H9 (cell line): ENCODE data around the gene PRMT2. TPM values are rescaled to one million over a fixed set of nuclear protein-coding genes. Genes with fewer than 3 reads are reported as not detected.

Experiments used
- DNase-seq: peaks from one replicate; pipeline ENCODE4 v3.0.0-alpha.2; 2017
- H2AFZ ChIP-seq: one replicate; pipeline ENCODE4 v1.6.1; 2013; ENCODE audit warnings: mild to moderate bottlenecking, low read length, control low read depth, moderate library complexity
- H2AK5ac ChIP-seq: 2 replicates; pipeline ENCODE4 v1.6.1; 2013; ENCODE audit warnings: low read length, control low read depth, mixed read lengths; ENCODE audit not compliant: insufficient read length
- H2BK120ac ChIP-seq: one replicate; pipeline ENCODE4 v1.6.1; 2013; ENCODE audit warnings: low read depth, mild to moderate bottlenecking, low read length, control low read depth, inconsistent platforms; ENCODE audit not compliant: poor library complexity, severe bottlenecking
- H2BK12ac ChIP-seq: 2 replicates; pipeline ENCODE4 v1.6.1; 2013; ENCODE audit warnings: low read length, control low read depth, mixed read lengths, low read depth; ENCODE audit not compliant: insufficient read length
- H2BK15ac ChIP-seq: 2 replicates; pipeline ENCODE4 v1.6.1; 2013; ENCODE audit warnings: low read depth, low read length, control low read depth
- H2BK20ac ChIP-seq: one replicate; pipeline ENCODE4 v1.6.1; 2013; ENCODE audit warnings: low read depth, mild to moderate bottlenecking, low read length, control low read depth, inconsistent platforms; ENCODE audit not compliant: poor library complexity, severe bottlenecking
- H2BK5ac ChIP-seq: 2 replicates; pipeline ENCODE4 v1.6.1; 2013; ENCODE audit warnings: low read length, control low read depth, mixed read lengths; ENCODE audit not compliant: insufficient read length
- H3K14ac ChIP-seq: 2 replicates; pipeline ENCODE4 v1.6.1; 2013; ENCODE audit warnings: low read length, control low read depth; ENCODE audit not compliant: insufficient read depth
- H3K18ac ChIP-seq: 2 replicates; pipeline ENCODE4 v1.6.1; 2013; ENCODE audit warnings: low read depth, mild to moderate bottlenecking, mixed read lengths, low read length, control low read depth; ENCODE audit not compliant: insufficient read length
- H3K23ac ChIP-seq: 2 replicates; pipeline ENCODE4 v1.6.1; 2013; ENCODE audit warnings: low read length, control low read depth, mixed read lengths, low read depth; ENCODE audit not compliant: insufficient read length
- H3K23me2 ChIP-seq: 2 replicates; pipeline ENCODE4 v1.6.1; 2013; ENCODE audit warnings: low read depth, mild to moderate bottlenecking, mixed read lengths, low read length, control low read depth; ENCODE audit not compliant: insufficient read length, poor library complexity, severe bottlenecking
- H3K27ac ChIP-seq: 2 replicates; pipeline ENCODE4 v1.5.1; 2013; ENCODE audit warnings: low read length, control low read depth, mixed read lengths, low read depth; ENCODE audit not compliant: insufficient read length
- H3K27me3 ChIP-seq: 2 replicates; pipeline ENCODE4 v1.6.1; 2013; ENCODE audit warnings: low read length, control low read depth, inconsistent platforms; ENCODE audit not compliant: insufficient read depth
- H3K4ac ChIP-seq: 2 replicates; pipeline ENCODE4 v1.6.1; 2013; ENCODE audit warnings: low read depth, mild to moderate bottlenecking, control low read depth, inconsistent platforms, low read length, moderate library complexity
- H3K4me1 ChIP-seq: 2 replicates; pipeline ENCODE4 v1.6.1; 2013; ENCODE audit warnings: low read length, control low read depth, inconsistent platforms; ENCODE audit not compliant: insufficient read depth
- H3K4me2 ChIP-seq: 2 replicates; pipeline ENCODE4 v1.6.1; 2013; ENCODE audit warnings: low read length, control low read depth, mixed read lengths; ENCODE audit not compliant: insufficient read length, insufficient read depth
- H3K56ac ChIP-seq: 2 replicates; pipeline ENCODE4 v1.6.1; 2013; ENCODE audit warnings: low read depth, mild to moderate bottlenecking, mixed read lengths, low read length, control low read depth; ENCODE audit not compliant: insufficient read length
- H3K79me1 ChIP-seq: 2 replicates; pipeline ENCODE4 v1.6.1; 2013; ENCODE audit warnings: low read depth, mild to moderate bottlenecking, moderate library complexity, low read length, control low read depth, inconsistent platforms; ENCODE audit not compliant: insufficient read depth, poor library complexity, severe bottlenecking
- H3K79me2 ChIP-seq: 2 replicates; pipeline ENCODE4 v1.6.1; 2013; ENCODE audit warnings: low read length, control low read depth, inconsistent platforms; ENCODE audit not compliant: insufficient read depth
- H3K9ac ChIP-seq: 2 replicates; pipeline ENCODE4 v1.6.1; 2013; ENCODE audit warnings: low read length, control low read depth, mixed read lengths; ENCODE audit not compliant: insufficient read length; ENCODE audit errors: extremely low read depth
- H3K9me3 ChIP-seq: one replicate; pipeline ENCODE4 v1.6.1; 2013; ENCODE audit warnings: low read depth, low read length, inconsistent platforms; ENCODE audit not compliant: control insufficient read depth
- H3T11ph ChIP-seq: one replicate; pipeline ENCODE4 v1.6.1; 2013; ENCODE audit warnings: mild to moderate bottlenecking, low read length, control low read depth, inconsistent platforms
- H4K20me1 ChIP-seq: one replicate; pipeline ENCODE4 v1.6.1; 2013; ENCODE audit not compliant: control insufficient read depth, insufficient read length, insufficient read depth
- H4K5ac ChIP-seq: 2 replicates; pipeline ENCODE4 v1.6.1; 2013; ENCODE audit warnings: low read depth, mild to moderate bottlenecking, mixed read lengths, low read length, control low read depth; ENCODE audit not compliant: insufficient read length
- H4K8ac ChIP-seq: replicated peaks from 2 replicates; pipeline ENCODE4 v1.6.1; 2013; ENCODE audit warnings: low read length, control low read depth, mixed read lengths, low read depth; ENCODE audit not compliant: insufficient read length
- H4K91ac ChIP-seq: 2 replicates; pipeline ENCODE4 v1.6.1; 2013; ENCODE audit warnings: low read depth, mild to moderate bottlenecking, moderate library complexity, mixed read lengths, low read length, control low read depth; ENCODE audit not compliant: insufficient read length
- H3K27ac Mint-ChIP-seq, 3 experiments: 2 replicates in 2 of 3; 3 replicates in 1 of 3; pipeline ENCODE4 v1.8.0; 2020 to 2021; ENCODE audit warnings: mixed read lengths in 3 of 3, mild to moderate bottlenecking in 1 of 3, moderate library complexity in 1 of 3
- H3K27me3 Mint-ChIP-seq: 2 replicates; pipeline ENCODE4 v1.8.0; 2021; ENCODE audit warnings: low read depth, mild to moderate bottlenecking, moderate library complexity, mixed read lengths
- H3K36me3 Mint-ChIP-seq, 3 experiments: 2 replicates in 2 of 3; 3 replicates in 1 of 3; pipeline ENCODE4 v1.8.0; 2020 to 2021; ENCODE audit warnings: low read depth in 3 of 3, mixed read lengths in 3 of 3; ENCODE audit not compliant: insufficient read depth in 1 of 3
- H3K4me1 Mint-ChIP-seq, 2 experiments: 2 replicates each; pipeline ENCODE4 v1.8.0; 2020; ENCODE audit warnings: mixed read lengths in 2 of 2
- H3K4me3 Mint-ChIP-seq, 2 experiments: 2 replicates in 1 of 2; 3 replicates in 1 of 2; pipeline ENCODE4 v1.8.0; 2020 to 2021; ENCODE audit warnings: mild to moderate bottlenecking in 2 of 2, mixed read lengths in 2 of 2, moderate library complexity in 1 of 2
- H3K9me3 Mint-ChIP-seq, 2 experiments: 2 replicates in 1 of 2; 3 replicates in 1 of 2; pipeline ENCODE4 v1.8.0; 2020; ENCODE audit warnings: mild to moderate bottlenecking in 2 of 2, mixed read lengths in 2 of 2, moderate library complexity in 1 of 2
- CTCF ChIP-seq: fragments of 200-600 bp; sonication (generic); conservative IDR thresholded peaks from 3 replicates; pipeline ENCODE4 v1.8.0; 2021; ENCODE audit warnings: antibody characterized with exemption, mild to moderate bottlenecking
- WGBS: extraction: QIAGEN DNeasy Blood & Tissue Kit; methylation state at CpG from one replicate; pipeline ENCODE4 v1.1.7; 2013; ENCODE audit warnings: missing lambda C conversion rate, low lambda C conversion rate, mixed read lengths; ENCODE audit not compliant: insufficient read length; ENCODE audit errors: extremely low coverage; 5-methylcytosine and 5-hydroxymethylcytosine counted together
- total RNA-seq: library from RNA; stranded (reverse); gene quantifications from 2 replicates; pipeline ENCODE4 v1.2.1, GENCODE V29; 2021

The PRMT2 gene
- total RNA-seq, 1 experiment from 2014 or later: 53.7 TPM

- H3K56ac ChIP-seq: no peak overlapping the region
- no peaks in the 10 kb centered on the region for H3K9me3 Mint-ChIP-seq
- H3K27me3 Mint-ChIP-seq: no peaks in the 10 kb centered on the region
- H3K79me2 ChIP-seq: no peaks in the 10 kb centered on the region
- H3K36me3 Mint-ChIP-seq: peaks cover 0 to 20% (median 2%) of the 10 kb centered on the region in 3 experiments; a peak in 6 of 7 replicates
- no peaks in the 10 kb centered on the region for H4K20me1 ChIP-seq
- no peak overlapping the region for H2BK5ac ChIP-seq
- H3K14ac ChIP-seq: no peak overlapping the region; the same call in 1 of the 2 replicates
- no peak overlapping the region for H2BK12ac ChIP-seq
- no peak overlapping the region for H3K27ac ChIP-seq
- H3K27ac Mint-ChIP-seq: no peak overlapping the region
- no peak overlapping the region for H2BK120ac ChIP-seq
- no peak overlapping the region for H4K91ac ChIP-seq
- peak overlapping the region in 1 of 2 experiments; percentile 27; a peak in 1 of 5 replicates for H3K4me3 Mint-ChIP-seq
- H3K4me1 Mint-ChIP-seq: peaks cover 2 to 3% of the 10 kb centered on the region in 2 experiments; a peak in 3 of 4 replicates
- H3T11ph ChIP-seq: no peak overlapping the region
- H2AFZ ChIP-seq: no peak overlapping the region
- H3K4me1 ChIP-seq: no peaks in the 10 kb centered on the region
- H4K8ac ChIP-seq: no peak overlapping the region
- no peak overlapping the region for H3K9ac ChIP-seq
- peaks cover 2% of the 10 kb centered on the region for H3K23me2 ChIP-seq
- no peak overlapping the region for H3K23ac ChIP-seq
- no peaks in the 10 kb centered on the region for H3K9me3 ChIP-seq
- H4K5ac ChIP-seq: no peak overlapping the region
- H2BK20ac ChIP-seq: no peak overlapping the region
- H3K4ac ChIP-seq: no peak overlapping the region
- no peak overlapping the region for H2BK15ac ChIP-seq
- TF ChIP-seq CTCF: no peak
- no peaks in the 10 kb centered on the region for H3K27me3 ChIP-seq
- DNase-seq: no peak
- no peaks in the 10 kb centered on the region for H3K79me1 ChIP-seq
- WGBS: no CpG with 5 or more reads among the region's 61 CpGs
- no peak overlapping the region for H2AK5ac ChIP-seq
- H3K4me2 ChIP-seq: no peak overlapping the region
- no peak overlapping the region for H3K18ac ChIP-seq
Observed at GRCh38 chr21:46661642-46662366, 26.3 kb downstream of the PRMT2 start.
